Measurements from ENCODE around the gene BPIFB3.
"Not testable (repeated sequence)": the region's sequence is repeated elsewhere in the genome, so short reads cannot be mapped to it uniquely, and the experiment has no call there.

Gene BPIFB3

DNA sequence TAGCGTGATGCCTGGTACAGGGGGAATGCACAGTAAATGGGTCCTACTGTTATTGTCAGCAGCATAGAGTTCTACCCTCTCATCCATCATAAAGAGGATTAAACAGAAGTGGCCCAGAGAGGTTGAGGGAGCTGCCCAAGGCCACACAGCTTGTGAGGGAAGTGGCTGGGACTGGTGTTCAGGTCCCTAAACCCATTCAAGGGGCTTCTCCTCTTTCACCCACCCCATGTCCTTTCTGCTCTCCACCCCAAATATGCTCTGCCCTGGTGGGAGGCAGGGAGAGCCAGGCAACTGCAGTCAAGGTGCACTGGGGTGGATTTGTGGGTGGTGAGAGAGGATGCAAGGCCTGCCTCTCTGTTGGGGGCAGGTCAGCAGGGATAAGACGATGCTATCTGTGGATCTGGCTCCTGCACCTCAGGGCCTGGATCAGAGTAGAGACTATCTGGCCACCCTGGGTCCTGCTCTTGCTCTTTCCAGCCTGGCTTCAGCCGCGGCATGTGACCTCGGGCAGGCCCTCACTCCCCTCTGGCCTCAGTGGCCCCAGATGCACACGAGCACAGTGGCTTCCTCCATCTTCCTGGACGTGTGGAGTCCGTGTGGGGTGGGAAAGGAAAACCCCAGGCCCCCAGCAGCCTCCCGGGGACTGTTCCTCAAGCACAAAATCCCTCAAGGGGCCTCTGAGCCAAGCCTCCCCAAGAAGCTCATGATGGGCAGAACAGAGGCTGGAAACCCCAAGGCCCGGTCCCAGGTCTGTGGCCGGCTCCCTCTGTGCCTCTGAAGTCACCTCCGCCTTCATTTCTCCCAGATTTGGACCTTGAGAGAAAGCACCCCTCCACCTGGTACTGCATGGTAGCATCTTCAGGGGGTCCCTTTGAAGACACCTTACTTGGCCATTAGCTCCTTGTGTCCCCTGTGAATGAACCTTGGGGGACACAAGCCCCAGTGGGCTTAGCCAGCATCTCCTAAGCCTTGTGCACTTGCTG is 25.6 kb upstream of the BPIFB3 start:
- no peak for DNase-seq (ENCODE audit: low read depth)

- no peak for DNase-seq (ENCODE audit: low read depth)
These were observed 24.8 kb upstream of the BPIFB3 start for GRCh38 chr20:33028875-33029274.

DNA sequence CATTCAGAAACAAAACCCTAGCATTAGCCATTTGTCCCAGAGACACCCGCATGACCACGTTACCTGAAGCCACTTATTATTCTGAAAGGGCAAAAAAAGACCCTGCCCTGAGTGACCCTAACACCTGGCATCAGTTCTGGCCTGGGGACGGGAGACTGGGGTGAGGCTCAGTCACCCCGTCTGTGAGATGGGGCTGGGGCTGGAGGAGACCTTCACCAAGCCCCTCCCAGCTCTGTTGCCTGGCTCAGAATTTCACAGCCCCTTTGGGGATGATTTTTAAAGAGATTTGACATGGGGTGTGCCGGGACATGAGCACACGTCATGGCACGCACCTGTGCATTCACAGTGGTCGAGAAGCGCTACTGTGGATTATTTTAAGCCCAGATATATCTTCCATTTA is 23.6 kb upstream of the BPIFB3 start:
- no peak for DNase-seq (ENCODE audit: low read depth)

- no peak for DNase-seq (ENCODE audit: low read depth)
These were observed 23.1 kb upstream of the BPIFB3 start for GRCh38 chr20:33030569-33030968.

GRCh38 chr20:33031531-33031930 is 22.2 kb upstream of the BPIFB3 start, which contains the start of gene BPIFB6:
BPIFB6 (plus strand) TSS chr20:33031648; CDS start chr20:33031648, 0 bp downstream.
- no peak for DNase-seq (ENCODE audit: low read depth)

DNA sequence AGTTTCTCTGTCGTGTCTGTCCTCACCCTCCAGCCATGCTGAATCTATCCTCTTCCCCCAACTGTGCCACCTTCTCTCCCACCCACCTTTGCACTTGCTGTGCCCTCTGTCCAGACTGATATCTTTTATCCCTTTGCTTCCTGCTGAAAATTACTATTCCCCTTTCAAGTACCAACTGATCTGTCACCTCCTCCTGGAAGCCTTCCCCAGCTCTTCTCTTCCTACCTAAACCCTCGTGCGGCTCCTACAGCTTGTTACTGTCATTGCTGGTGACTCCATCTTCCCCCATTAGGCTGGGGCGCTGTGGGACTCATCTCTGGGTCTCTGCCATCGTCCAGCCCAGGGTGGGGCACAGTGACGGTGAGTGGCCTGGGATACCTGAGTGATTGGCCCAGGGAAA is 21.1 kb upstream of the BPIFB3 start:
- no peak for DNase-seq (ENCODE audit: low read depth)

DNA sequence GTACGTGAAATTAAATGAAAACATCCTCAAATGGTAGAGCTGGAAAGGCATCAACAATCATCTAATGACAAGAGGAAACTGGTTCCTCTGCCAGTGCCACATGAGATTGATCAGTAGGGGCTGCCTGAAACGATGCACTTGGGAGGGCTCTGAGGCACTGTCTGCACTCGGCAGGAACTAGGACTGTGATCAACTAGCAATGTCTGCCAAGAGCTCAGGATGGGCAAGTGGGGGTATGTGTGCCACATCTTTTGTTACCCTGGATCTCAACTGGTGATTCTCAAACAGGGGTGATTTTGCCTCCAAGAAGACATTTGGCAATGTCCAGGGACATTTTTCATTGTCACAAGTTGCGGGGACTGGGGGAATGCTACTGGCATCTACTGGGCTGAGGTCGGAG is 20.3 kb upstream of the BPIFB3 start:
- no peak for DNase-seq (ENCODE audit: low read depth)

- no peak for DNase-seq (ENCODE audit: low read depth)
These were observed 19.6 kb upstream of the BPIFB3 start for GRCh38 chr20:33034115-33034514.

- DNase-seq (ENCODE audit: low read depth): no peak
These were observed 18.7 kb upstream of the BPIFB3 start for GRCh38 chr20:33034901-33035492.

DNA sequence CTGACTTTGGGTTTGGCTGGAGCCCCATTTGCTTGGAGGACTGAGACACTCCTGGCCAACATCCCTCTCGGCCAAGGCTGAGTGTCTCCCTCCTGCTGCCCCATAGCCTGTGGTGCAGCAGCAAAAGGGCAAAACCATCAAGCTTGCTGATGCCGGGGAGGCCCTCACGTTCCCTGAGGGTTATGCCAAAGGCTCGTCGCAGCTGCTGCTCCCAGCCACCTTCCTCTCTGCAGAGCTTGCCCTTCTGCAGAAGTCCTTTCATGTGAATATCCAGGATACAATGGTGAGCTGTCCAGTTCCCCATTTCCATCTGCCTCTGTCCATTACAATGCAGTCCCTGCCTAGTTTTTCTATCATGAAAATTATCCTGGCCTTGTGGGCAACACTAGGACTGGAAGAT is 16.2 kb upstream of the BPIFB3 start:
- DNase-seq (ENCODE audit: low read depth): no peak

GRCh38 chr20:33038243-33038642 is 15.5 kb upstream of the BPIFB3 start:
- DNase-seq (ENCODE audit: low read depth): no peak

DNA sequence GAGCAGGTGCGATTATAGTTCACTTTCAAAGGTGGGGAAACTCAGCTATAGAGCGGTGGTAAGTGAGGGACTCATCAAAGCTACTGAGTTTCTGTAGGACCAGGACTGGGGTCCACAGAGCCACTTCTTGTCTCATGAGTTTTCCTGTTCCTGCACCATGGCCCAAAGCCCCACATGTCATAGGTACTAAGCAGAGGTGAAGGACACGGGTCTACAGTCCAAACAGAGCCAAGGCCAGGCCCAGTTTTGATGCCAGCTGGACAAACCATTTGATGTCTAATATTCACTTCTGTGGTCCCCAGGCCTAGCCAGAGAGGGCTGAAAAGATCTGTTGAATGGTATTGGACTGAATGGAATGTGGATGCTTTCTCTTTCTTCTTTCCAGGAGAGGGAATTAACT is 11.3 kb upstream of the BPIFB3 start:
- no peak for DNase-seq (ENCODE audit: low read depth)

DNA sequence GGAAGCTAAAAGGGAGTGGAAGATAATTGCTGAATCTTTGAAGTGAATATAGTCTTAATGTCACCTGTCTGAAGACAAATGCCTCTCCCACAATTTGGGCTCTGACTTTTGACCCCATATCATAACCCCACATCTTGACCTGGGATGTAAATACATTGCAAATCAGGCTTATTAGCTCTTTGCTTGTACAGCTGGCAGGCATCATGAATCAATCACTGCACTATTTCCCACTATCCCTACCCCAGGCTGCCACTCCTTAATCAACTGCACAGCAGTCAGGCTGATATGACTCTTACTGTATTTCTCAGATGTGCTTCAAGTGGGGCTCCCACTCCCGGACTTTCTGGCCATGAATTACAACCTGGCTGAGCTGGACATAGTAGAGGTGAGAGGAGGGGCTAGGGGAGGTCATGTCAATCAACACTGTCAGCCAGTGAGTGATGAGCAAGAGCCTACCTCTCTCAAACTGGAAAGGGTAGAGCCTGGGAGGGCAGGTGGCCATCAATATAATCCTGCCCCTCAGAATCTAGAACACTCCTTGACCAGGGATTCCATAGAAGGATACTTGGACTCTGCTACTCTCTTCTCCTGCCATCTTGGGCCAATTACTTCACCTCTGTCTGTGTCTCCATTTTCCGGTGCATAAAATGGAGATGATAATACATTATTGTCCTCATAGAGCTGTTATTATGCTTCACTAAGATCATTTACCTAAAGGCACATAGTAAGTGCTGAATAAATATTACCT is 10.5 kb upstream of the BPIFB3 start:
- DNase-seq (ENCODE audit: low read depth): no peak

- no peak for DNase-seq (ENCODE audit: low read depth)
These were observed 9.9 kb upstream of the BPIFB3 start for GRCh38 chr20:33043731-33044181.

DNA sequence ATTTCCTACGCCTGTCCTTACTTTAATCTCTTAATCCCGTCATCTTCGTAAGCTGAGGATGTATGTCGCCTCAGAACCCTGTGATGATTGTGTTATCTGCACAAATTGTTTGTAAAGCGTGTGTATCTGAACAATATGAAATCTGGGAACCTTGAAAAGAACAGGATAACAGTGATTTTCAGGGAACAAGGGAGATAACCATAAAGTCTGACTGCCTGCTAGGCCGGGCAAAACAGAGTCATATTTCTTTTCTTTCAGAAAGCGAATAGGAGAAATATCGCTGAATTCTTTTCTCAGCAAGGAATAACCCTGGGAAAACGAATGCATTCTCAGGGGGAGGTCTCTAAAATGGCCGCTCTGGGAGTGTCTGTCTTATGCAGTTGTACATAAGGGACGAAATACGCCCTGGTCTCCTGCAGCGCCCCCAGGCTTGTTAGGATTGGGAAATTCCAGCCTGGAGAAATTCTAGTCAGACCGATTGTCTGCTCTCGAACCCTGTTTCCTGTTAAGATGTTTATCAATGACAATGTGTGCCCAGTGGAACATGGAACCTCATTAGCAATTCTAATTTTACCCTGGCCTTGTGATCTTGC is 8.5 kb upstream of the BPIFB3 start:
- not testable (repeated sequence) for DNase-seq (ENCODE audit: low read depth)

- no peak for DNase-seq (ENCODE audit: low read depth)
These were observed 7.3 kb upstream of the BPIFB3 start for GRCh38 chr20:33046412-33046811.

GRCh38 chr20:33051333-33051732 is 2.4 kb upstream of the BPIFB3 start:
- DNase-seq (ENCODE audit: low read depth): no peak

DNA sequence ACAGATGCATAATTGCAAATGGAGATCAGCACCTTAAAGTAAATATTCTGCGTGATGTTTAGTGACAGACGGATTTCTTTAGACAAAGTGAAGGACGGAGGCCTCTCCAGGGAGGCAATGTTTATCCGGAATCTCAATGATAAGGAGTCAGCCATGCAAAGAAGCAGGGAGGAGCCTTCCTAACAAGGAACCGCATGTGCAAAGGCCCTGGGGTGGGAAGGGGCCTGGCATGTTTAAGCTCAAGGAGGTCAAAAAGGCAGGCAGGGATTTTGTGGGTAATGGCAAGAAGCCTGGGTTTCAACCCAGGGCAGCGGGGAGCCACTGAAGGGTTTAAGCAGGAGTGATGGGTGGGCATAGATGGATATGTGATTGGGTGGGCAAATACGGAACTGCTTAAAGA is 678 bp downstream of the BPIFB3 start:
- DNase-seq (ENCODE audit: low read depth): no peak

DNA sequence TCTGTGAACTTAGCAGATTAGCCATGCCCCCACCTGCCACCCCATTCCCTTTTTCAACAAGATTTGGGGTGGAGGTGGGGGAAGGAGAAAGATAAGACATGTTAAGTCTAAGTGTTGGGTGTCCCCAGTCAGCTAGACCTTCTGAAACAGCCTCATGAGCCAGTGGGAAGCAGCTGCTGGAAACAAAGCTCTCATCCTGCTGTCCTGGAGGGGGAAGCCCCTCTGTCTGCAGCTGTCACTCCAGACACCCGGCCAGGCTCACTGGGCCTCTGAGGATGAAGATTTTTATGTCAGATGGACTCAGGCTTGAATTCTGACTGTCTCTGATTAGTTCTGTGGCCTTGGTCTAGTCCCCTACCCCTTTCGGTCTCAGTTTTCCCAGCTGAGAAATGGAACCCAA is 1.1 kb downstream of the BPIFB3 start:
- DNase-seq (ENCODE audit: low read depth): no peak

GRCh38 chr20:33059136-33059535 is 5.4 kb downstream of the BPIFB3 start:
- no peak for DNase-seq (ENCODE audit: low read depth)

GRCh38 chr20:33059741-33060390 is 6.2 kb downstream of the BPIFB3 start:
- DNase-seq (ENCODE audit: low read depth): no peak

GRCh38 chr20:33061658-33062028 is 7.9 kb downstream of the BPIFB3 start:
- no peak for DNase-seq (ENCODE audit: low read depth)

All from stromal cell of bone marrow (primary cell).